Measurements from ENCODE around the gene HERC4. TPM values are rescaled to one million over a fixed set of nuclear protein-coding genes. Genes with fewer than 3 reads are reported as not detected.

Gene HERC4
- total and polyA plus RNA-seq, 9 of the 15 experiments (the other 6 are each of a cell fraction or from before 2014, with no cell fraction given): 12.5 to 33.5 (median 22.8) TPM

DNA sequence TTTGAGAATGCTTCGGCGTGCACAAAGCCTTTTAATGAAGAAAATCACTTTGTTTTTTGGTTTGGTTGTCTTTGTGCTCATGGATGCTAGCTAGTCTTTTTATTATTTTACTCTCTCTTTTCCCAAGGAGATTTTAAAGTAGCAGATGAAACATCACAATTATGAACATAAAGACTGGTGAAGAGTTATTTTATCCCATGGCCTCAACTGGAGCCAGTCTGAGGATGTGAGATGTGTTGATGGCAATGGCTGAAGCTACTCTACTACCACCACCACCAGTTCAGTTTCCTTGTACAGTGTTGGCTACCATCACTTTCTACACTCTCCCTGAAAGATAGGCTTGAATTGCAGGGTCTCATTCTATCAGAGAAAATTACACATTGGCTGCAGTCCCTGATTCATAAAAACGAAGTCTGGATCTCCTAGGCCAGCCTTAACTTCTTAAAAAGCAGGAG is 494 bp upstream of the HERC4 start (continued):
- TF ChIP-seq NFIX (CRISPR knock-in tag; IDR thresholded peaks at IDR 0.05; ENCODE audit: low read depth) (no peak), MEF2A (IDR thresholded peaks at IDR 0.05; ENCODE audit: control insufficient read depth, low read depth, low read length) (no peak), GABPA (tag; conservative IDR thresholded peaks at IDR 0.05; ENCODE audit: low read depth) (0 out of 2 replicates have a peak, but pooled peaks have one; percentile 72), ZSCAN29 (IDR thresholded peaks at IDR 0.05) (no peak), STAT5A (IDR thresholded peaks at IDR 0.05; ENCODE audit: borderline replicate concordance, low read length) (no peak), CBX3 (IDR thresholded peaks at IDR 0.05; ENCODE audit: borderline replicate concordance in 1 of 2, low read length in 2 of 2) (peak in 1 of 2 experiments; percentile 73; a peak in 1 of 3 replicates), LARP7 (IDR thresholded peaks at IDR 0.05) (no peak), CXXC5 (CRISPR knock-in tag; IDR thresholded peaks at IDR 0.05) (no peak), FOXM1 (IDR thresholded peaks at IDR 0.05; ENCODE audit: low read depth) (0 out of 2 replicates have a peak, but pooled peaks have one; percentile 7), FOXM1 (CRISPR knock-in tag; IDR thresholded peaks at IDR 0.05; ENCODE audit: low read depth) (no peak), EHMT2 (IDR thresholded peaks at IDR 0.05) (peak; percentile 58; the same call in 1 of the 2 replicates)
- TF ChIP-seq, protein P1, sequence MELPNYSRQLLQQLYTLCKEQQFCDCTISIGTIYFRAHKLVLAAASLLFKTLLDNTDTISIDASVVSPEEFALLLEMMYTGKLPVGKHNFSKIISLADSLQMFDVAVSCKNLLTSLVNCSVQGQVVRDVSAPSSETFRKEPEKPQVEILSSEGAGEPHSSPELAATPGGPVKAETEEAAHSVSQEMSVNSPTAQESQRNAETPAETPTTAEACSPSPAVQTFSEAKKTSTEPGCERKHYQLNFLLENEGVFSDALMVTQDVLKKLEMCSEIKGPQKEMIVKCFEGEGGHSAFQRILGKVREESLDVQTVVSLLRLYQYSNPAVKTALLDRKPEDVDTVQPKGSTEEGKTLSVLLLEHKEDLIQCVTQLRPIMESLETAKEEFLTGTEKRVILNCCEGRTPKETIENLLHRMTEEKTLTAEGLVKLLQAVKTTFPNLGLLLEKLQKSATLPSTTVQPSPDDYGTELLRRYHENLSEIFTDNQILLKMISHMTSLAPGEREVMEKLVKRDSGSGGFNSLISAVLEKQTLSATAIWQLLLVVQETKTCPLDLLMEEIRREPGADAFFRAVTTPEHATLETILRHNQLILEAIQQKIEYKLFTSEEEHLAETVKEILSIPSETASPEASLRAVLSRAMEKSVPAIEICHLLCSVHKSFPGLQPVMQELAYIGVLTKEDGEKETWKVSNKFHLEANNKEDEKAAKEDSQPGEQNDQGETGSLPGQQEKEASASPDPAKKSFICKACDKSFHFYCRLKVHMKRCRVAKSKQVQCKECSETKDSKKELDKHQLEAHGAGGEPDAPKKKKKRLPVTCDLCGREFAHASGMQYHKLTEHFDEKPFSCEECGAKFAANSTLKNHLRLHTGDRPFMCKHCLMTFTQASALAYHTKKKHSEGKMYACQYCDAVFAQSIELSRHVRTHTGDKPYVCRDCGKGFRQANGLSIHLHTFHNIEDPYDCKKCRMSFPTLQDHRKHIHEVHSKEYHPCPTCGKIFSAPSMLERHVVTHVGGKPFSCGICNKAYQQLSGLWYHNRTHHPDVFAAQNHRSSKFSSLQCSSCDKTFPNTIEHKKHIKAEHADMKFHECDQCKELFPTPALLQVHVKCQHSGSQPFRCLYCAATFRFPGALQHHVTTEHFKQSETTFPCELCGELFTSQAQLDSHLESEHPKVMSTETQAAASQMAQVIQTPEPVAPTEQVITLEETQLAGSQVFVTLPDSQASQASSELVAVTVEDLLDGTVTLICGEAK (IDR thresholded peaks at IDR 0.05): no peak
- TF ChIP-seq, protein P1 (CRISPR knock-in tag; IDR thresholded peaks at IDR 0.05): no peak
